ENCODE measurements around the gene CCDC97.

Gene CCDC97

GRCh38 chr19:41305927-41306793 lies 3.8 kb upstream of the CCDC97 start:
- H3K4me3 ChIP-seq (replicated peaks in 1 of 2; ENCODE audit: low read depth in 2 of 2, low read length in 2 of 2) = no peak overlapping the region
- no peak for DNase-seq (ENCODE audit: low read depth in 2 of 2)
- TF ChIP-seq CTCF (IDR thresholded peaks at IDR 0.05; ENCODE audit: low read depth, low read length) = no peak

- TF ChIP-seq CTCF (IDR thresholded peaks at IDR 0.05; ENCODE audit: low read depth, low read length) = no peak
- no peak overlapping the region for H3K4me3 ChIP-seq (replicated peaks in 1 of 2; ENCODE audit: low read depth in 2 of 2, low read length in 2 of 2)
- no peak for DNase-seq (ENCODE audit: low read depth in 2 of 2)
Measured at GRCh38 chr19:41307090-41307875, 2.7 kb upstream of the CCDC97 start.

- no peak for TF ChIP-seq CTCF (IDR thresholded peaks at IDR 0.05; ENCODE audit: low read depth, low read length)
- DNase-seq (ENCODE audit: low read depth in 2 of 2) = no peak
- no peak overlapping the region for H3K4me3 ChIP-seq (replicated peaks in 1 of 2; ENCODE audit: low read depth in 2 of 2, low read length in 2 of 2)
Measured at GRCh38 chr19:41307954-41308449, 2.0 kb upstream of the CCDC97 start.

- peak; percentile 93 to 94 for DNase-seq (ENCODE audit: low read depth in 2 of 2)
- peak overlapping the region in 1 of 2 donors; percentile 80 for H3K4me3 ChIP-seq (replicated peaks in 1 of 2; ENCODE audit: low read depth in 2 of 2, low read length in 2 of 2)
- TF ChIP-seq CTCF (IDR thresholded peaks at IDR 0.05; ENCODE audit: low read depth, low read length) = peak; percentile 96
Measured at GRCh38 chr19:41308450-41309179, 1.4 kb upstream of the CCDC97 start.

GRCh38 chr19:41309180-41310032 lies 566 bp upstream of the CCDC97 start:
- DNase-seq (ENCODE audit: low read depth in 2 of 2) = no peak
- H3K4me3 ChIP-seq (replicated peaks in 1 of 2; ENCODE audit: low read depth in 2 of 2, low read length in 2 of 2) = peak overlapping the region; percentile 63 to 80
- TF ChIP-seq CTCF (IDR thresholded peaks at IDR 0.05; ENCODE audit: low read depth, low read length) = no peak

GRCh38 chr19:41311072-41311471 lies 1.1 kb downstream of the CCDC97 start:
- no peak for DNase-seq (ENCODE audit: low read depth in 2 of 2)
- H3K4me3 ChIP-seq (replicated peaks in 1 of 2; ENCODE audit: low read depth in 2 of 2, low read length in 2 of 2) = peak overlapping the region; percentile 63 to 80
- no peak for TF ChIP-seq CTCF (IDR thresholded peaks at IDR 0.05; ENCODE audit: low read depth, low read length)
